Measurements from ENCODE around the gene NAALADL2.

NAALADL2 gene

GRCh38 chr3:175668300-175668699 lies 809.2 kb downstream of the NAALADL2 start:
- no peak for DNase-seq (ENCODE audit: low read depth)

DNA sequence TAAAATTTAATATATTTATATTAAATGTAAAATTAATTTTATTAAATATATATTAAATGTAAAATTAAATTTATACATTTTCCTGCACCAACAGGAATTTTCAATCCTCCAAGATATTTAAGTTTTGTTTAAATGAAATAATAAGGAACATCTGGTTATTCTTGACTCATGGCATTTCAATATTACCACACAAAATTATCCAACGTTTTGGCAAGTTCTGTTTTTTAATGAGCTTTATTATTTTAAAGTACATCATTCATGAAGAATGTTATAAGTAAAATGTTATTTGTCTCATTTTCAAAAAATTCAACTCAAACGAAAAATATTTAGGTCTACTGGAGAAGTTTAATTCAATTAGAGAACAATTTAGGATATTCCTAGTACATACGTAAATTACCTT lies 811.4 kb downstream of the NAALADL2 start:
- DNase-seq (ENCODE audit: low read depth): no peak

DNA sequence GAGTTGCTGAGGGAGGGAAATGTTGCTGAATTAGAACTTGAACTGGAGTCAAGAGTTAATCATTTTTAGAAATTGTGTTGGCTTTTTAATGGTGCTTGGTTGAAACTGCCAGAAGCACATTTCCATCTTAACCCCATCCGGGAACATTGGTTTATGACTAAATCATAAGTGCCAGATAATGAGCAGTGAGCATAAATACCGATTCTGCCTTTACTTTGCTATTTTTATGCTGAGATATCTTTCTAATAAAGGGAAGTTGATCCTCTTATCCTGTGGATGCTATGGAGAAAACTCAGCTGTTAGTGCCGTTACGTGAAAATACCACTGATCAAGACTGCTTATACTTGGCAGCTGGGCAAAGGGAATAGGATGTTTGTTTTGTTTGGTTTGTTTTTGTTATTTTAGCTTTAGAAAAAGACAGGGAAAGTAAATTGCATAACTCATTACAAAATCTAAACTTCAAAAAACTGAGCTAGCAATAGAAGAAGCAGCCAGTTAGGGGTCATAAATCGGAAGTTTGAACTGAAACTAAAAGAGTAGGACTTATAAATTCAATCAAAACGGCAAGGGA lies 813.1 kb downstream of the NAALADL2 start:
- no peak for DNase-seq (ENCODE audit: low read depth)

DNA sequence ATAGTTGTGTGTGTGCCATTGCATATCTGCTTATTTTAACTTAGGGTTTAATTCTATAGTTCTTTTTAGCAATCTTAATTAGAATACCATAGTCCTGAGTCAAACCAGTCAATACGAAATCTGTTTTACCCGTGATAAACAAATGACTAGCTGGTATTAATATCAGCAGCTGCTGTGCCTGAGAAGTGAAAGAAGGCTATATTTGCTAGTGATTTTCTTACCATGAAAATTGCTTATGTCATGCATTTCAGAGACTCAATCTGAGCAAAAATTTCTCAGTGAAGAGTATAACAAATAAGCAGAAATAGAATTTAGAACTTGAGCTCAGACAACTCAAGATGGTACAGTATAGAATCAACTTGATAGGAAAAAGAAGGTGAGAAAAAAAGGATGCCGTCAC lies 820.4 kb downstream of the NAALADL2 start:
- no peak for DNase-seq (ENCODE audit: low read depth)

DNA sequence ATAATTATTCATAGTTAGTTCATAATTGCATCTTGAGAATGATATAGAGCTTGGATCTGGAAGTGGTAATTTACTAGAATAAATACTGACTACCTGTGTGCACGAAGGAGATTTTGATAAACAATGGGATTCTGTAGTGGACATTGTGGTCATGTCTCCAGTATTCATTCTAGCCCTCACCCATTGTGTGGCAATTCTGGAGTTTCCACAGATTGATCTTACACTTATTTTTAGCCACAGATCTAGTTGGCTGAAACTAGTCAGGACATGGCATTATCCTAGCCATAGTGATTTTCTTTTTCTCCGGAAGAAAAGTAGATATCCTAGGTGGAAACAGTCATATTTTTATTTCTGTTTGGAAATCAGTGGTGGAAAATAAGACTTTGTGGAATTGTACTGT lies 833.1 kb downstream of the NAALADL2 start:
- no peak for DNase-seq (ENCODE audit: low read depth)

DNA sequence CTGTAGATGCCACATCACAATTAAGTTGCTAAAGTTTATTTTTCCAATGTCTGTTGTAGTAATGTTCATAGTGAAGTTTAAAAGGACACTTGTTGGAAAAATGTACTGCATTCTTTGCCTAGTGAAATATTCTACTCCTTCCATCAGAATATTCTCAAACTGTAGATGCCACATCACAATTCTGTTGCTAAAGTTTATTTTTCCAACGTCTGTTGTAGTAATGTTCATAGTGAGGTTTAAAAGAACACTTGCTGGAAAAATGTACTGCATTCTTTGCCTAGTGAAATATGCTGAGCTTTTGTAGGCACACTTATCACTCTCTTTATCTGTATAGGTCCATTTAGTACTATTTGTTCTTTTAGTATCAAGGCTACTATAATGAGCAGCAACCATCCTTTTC lies 836.1 kb downstream of the NAALADL2 start:
- DNase-seq (ENCODE audit: low read depth): no peak

- DNase-seq (ENCODE audit: low read depth): no peak
Measured at GRCh38 chr3:175702956-175703355, 843.8 kb downstream of the NAALADL2 start.

- DNase-seq (ENCODE audit: low read depth): no peak
Measured at GRCh38 chr3:175704366-175705055, 845.4 kb downstream of the NAALADL2 start.

DNA sequence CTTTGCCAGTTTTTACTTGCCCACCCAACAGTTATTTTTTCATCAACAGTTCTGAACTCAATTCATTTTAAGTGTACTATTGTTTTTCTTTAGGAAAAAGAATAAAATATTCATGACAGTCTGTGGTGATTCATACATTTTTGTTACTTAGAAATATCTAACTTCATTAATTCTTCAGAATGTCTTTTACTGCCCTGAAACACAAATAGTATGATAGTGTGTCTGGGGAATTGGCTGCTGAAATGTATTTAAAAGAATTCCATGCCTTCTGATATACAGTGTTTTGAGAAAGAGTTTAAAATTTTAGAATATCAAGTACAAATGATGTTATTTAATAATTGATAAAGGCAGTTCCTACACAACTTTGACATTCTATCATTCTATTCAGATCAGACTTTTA lies 854.1 kb downstream of the NAALADL2 start:
- DNase-seq (ENCODE audit: low read depth): no peak

- DNase-seq (ENCODE audit: low read depth): no peak
Measured at GRCh38 chr3:175716446-175716845, 857.3 kb downstream of the NAALADL2 start.

GRCh38 chr3:175726228-175726627 lies 867.1 kb downstream of the NAALADL2 start:
- no peak for DNase-seq (ENCODE audit: low read depth)

- DNase-seq (ENCODE audit: low read depth): no peak
Measured at GRCh38 chr3:175728566-175728965, 869.4 kb downstream of the NAALADL2 start.

DNA sequence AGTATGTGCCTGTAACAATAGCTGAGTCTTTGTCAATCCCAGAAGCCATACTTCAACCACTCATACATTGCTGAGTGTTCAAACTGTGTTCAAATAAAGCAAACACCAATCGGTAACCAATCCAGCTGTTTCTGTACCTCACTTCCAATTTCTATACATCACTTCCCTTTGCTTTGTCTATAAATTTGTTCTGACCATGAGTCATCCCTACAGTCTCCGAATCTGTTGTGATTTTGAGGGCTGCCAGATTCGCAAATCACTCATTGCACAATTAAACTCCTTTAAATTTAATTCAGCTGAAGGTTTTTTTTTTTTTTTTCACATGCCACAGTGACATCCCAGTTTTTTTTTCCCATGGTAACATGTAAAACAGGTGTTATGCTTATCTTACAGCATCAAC lies 870.3 kb downstream of the NAALADL2 start:
- DNase-seq (ENCODE audit: low read depth): no peak

DNA sequence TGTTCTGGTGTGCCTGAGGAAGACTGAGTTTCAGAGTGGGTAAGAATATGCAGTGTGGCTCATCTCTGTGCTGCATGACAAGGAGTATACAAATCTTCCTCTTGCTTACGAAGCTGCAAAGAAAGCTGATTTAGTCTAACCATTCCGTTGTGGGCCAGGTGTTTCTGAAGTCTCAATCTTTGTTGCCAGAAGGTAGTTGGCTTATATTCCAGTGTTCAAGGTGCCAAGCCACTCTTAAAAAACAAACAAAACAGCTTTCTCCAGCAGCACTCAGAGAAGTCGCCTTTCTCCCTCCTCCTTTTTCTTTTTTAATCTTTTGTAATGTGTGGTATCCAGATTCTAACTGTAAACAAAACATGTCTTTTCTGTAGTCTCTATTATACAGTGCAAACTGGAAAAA lies 872.4 kb downstream of the NAALADL2 start:
- no peak for DNase-seq (ENCODE audit: low read depth)

DNA sequence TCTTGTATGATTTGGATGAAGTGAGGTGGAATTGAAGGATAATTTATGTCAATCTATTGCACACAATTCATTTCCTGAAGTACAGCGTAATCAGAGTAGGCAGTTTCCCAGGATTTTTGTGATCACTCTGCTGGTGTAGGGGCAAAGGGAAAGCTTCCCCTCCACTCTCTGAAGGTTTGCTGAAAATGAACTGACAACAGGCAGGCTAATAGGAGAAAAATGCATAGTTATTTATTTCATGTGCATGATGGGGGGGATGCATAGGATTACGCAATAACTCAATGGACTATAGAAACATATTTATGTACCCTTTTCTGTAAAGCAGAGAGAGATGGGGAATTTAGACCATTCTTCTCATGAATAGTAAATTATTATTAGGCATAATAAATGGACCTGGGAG lies 872.9 kb downstream of the NAALADL2 start:
- no peak for DNase-seq (ENCODE audit: low read depth)

DNA sequence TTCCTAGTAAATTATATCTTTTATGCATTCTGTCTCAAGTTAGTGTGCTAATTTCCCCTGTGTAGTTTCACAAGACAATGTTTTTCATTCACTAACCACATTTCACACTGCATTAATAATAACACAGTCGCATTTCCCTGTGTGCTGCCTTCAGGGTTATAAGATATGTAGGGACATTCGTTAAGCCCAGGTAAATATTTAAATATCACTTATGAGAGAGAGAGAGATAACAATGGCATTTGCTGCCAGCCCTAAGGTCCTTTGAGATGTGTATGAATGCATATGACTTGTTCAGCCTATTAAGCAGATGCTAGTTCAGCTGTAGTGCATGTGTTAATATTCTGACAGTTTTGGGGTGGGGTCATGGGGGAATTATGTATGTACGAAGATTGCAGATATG lies 876.7 kb downstream of the NAALADL2 start:
- no peak for DNase-seq (ENCODE audit: low read depth)

DNA sequence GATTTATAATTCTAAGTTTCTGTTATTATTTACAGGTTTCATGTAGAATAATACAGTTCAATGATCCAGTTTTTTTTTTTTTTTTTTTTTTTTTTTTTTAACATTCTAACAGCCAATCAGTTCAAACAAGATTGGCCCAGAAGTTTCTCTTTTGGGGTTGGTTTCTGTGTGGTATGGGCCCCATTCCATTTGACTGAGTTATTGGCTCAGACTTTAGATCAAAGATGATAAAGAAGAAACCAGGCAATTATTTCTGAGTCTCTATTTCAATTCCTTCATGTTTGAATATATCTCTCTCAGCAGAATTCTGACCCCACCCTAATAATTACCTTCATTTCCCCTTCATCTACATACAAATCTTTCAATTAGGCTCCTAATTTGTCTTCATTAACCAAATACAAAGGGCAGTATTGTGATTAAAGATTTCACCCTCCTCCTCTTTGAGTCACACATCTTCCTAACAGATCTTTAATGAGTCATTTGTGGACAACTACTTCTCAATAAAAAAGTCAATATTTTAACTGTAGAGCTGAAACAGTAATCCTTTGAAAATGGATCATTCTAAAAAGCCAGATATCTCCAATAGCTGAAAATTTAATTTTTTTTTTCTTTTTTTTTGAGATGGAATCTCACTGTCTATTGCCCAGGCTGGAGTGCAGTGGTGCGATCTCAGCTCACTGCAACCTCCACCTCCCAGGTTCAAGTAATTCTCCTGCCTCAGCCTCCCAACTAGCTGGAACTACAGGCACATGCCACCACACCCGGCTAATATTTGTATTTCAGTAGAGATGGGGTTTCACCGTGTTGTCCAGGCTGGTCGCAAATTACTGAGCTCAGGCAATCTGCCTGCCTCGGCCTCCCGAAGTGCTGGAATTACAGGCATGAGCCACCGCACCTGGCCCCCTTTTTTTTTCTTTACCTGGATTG lies 878.8 kb downstream of the NAALADL2 start:
- DNase-seq (ENCODE audit: low read depth): no peak

DNA sequence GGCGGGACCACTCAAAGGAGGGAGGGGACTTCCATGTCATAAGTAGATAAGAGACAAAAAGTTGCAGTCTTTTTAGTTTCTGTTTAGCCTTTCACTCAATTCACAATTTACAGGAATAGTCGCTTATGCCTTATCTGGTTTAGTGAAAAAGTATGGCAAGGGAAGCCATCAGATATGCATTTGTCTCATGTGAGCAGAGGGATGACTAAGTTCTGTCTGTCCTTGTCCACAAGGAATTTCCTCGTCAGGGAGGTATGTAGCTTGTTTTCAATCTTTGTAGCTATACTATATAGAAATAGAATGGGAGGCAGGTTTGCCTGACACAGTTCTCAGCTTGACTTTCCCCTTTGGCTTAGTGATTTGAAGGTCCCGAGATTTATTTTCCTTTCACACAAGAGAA lies 882.8 kb downstream of the NAALADL2 start:
- DNase-seq (ENCODE audit: low read depth): no peak

DNA sequence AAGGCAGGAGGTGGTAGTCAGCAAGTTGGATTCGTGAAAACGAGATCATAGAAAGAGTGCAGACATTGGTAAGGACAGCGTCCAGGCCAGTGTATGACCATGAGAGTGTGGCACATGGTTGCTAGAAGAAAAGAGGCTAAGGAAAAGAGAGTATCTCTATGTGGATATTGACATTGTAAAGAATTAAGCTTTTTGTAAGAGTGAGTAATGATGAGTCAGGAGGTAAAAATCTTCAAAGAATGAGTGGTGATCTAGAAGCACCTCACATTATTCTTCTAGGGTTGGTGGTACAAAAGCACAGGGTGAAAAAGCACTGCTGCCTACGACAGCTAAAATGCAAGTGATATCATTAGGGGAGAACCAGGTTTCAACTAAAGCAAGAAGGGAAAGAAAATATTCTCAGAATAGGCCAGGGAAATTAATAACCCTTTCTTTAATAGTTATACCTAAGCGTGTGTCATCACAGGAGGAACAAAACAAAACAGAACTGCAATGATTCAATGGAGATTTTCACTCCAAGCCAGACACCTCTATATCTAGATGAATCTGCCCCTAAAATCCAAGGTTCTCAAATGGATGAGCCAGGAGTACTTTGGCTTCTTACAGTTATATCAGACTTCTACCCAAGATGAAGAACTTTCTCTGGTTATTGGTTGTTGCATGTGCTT lies 884.7 kb downstream of the NAALADL2 start:
- no peak for DNase-seq (ENCODE audit: low read depth)

DNA sequence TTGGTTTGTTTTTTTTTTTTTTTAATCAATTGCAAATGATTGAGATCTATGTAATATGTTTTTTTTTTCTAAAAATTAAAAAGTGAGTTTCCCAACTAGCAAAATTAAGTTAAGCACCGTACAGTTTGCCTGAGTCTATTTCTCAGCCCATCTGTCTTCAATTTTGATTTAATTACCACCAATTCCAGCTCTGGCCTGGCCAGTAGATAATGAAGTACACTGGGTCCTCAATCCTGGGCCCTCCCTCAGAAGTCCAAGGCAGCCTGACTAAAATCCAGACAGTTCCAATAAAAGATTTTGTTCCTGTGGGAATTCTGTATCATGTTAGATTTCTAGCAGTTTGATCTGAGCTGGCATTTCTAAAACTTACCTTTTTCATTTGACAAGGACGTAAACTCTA lies 887.2 kb downstream of the NAALADL2 start:
- no peak for DNase-seq (ENCODE audit: low read depth)

DNA sequence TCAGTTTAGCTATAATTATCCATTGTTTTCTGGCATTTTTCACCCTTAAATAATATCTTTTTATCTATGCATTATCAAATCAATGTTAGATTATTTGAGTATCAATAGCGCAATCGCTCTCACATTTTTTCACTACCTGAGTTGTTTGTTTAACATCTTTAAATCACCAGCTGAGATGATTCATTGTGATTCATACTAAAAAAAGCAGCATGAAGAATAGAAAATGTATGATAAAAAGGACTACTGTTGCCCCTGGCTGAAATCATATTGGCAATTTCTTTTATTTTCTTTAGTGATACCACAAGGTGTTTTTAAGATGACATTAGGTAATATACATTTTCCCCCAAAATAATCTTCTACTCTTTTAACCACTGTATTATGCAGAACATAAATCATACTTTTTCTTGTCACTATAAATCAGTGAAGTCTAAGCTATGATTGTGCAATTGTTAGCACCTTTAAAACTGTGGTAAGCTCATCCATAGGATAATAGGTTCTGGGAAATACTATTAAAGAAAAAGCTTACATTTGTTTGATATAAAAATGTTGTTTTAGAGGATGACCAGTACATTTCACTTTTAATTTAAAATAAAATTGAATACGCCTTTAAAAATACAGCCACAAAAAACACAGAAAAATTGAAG lies 889.1 kb downstream of the NAALADL2 start:
- DNase-seq (ENCODE audit: low read depth): no peak

- DNase-seq (ENCODE audit: low read depth): no peak
Measured at GRCh38 chr3:175749981-175750380, 890.8 kb downstream of the NAALADL2 start.
